GM18870 (cell line): ENCODE results near the gene CC2D1A.

Experiments used
- ATAC-seq: cut with Tn5 transposase; IDR thresholded peaks from one replicate; pipeline ENCODE4 v1.9.1; 2021; ENCODE audit warnings: moderate library complexity; ENCODE audit not compliant: unreplicated experiment

Gene CC2D1A

DNA sequence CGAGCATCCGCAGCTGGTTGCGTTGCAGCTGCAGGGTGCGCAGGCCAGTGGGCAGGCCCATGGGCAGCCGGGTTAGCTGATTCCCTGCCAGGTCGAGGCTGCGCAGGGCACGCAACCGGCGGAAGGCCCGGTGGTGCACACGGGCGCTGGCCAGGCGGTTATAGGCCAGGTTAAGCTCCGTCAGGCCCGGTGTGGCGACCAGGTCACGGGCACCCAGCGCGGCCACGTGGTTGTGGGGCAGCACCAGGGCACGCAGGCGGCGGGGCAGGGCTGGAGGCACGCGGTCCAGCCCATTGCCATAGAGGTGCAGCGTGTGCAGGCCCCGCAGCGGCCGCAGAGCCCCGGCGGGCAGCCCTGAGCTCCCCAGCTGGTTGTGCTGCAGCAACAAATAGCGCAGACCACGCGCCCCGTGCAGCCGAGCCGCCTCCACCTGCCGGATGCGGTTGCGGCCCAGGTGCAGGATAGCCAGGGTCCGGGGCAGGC is 27.0 kb downstream of the CC2D1A start:
- ATAC-seq = no peak

DNA sequence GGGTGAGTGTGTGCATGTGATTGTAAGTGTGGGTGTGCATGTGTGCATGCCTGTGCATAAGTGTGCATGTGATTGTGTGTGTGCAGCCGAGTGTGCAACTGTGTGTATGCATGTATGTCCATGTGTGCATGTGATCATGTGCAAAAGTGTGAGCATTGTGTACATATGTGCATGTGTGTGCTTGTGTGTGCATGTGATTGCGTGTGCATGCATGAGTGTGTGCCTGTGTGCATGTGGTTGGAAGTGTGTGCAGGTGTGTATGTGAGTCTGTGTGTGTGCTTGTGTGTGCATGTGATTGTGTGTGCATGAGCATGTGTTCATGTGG is 28.7 kb downstream of the CC2D1A start:
- ATAC-seq = no peak

DNA sequence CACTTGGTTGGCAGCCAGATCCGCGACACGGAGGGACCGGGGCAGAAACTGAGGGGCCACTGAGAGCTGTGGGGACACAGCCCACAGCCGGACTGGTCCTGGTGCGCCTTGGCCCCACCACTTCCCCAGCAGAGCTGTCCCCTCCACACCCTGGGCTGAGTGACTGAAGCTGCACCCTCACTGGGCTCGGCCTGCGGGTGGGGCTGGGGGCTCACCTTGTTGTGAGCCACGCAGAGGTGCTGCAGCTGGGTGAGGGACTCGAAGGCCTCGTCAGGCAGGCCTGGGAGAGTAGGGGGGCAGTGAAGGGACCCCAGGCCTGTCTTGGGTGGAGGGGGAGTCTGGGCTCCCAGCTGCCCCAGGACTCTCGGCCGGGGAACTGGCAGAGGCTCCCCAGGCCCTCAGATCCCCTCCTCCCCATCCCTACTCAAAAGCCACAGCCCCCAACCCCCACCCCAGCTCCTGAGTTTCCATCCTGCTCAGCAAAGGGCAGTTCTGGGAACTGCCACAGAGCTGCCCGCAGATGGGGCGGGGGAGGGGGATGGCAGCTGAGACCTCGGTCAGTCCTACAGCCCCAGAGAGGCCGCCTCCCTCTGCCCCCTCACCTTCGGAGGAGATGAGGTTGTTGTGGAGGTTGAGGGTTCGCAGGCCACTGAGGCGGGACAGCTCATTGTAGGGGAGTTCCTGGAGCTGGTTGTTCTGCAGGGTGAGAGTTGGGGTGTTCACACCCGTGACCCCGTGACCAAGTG is 29.9 kb downstream of the CC2D1A start:
- no peak for ATAC-seq

DNA sequence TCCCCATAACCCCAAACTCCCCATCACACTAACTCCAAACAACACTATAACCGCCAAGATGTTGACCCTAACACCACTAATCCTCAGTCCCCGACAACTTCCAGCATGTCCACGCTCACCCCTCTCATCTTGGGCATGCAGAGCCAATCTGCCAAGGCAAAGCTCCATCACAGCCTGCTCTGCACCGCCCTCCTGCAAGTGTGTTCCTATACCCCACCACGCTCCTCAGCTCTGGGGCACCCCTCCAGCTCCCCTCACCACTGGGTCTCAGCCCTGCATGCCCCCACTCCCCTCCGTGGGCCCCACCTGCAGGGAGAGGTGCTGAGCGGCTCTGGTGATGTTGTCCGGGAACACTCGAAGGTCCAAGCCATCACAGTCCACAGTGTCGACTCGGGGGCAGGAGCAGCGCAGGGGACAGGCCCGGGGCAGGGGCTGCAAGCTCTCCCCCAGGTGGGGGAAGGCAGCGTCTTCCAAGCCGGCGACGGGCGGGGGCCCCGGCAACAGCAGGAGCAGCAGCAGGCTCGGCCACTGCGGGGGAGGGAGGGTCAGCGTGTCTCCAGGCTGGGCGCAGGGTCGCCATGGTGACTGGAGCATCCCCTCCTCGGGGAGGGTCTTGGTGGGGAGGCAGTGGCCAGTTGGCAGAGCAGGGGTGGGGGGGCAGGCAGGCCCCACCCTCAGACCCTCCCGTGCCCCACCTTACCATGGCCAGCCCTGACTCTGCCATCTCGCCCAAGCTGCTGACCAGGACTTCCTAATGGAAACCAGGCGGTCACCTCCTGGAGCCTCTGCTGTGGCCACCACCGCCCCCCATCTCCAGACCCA is 31.7 kb downstream of the CC2D1A start:
- no peak for ATAC-seq

DNA sequence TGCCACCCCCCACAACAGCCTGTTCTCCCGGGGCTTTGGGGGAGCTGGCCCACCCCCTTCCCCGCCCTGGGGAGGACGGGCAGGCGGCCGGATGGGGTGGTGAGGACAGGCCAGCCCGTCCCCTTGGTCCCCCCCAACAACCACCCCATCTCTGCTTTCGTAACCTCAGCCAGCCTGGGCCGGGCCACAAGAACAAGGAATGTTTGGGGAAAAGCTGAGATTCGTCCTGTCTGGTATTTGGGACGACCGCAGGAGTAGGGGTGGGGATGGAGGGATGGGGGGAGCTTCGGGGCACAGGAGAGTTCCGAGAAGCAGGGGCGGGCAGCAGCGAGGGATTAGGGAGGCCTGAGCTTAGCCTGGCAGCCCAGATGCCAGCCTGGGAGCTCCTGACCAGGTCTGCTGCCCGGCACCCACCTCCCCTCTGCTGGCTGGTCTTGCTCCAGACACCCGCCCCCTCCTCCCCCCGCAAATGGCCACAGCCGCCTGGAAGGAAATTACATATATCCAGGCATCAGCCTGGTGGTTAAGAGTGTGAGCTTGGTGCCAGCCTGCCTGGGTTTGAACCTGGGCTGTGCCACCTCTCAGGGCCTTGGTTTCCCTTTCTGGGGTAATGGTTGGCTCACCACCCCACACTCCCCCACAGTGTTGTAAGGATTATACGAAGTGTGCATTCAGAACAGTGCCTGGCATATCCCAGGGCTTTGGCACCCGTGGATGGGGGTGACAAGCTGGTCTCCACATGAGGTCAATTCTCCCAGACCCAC is 32.5 kb downstream of the CC2D1A start, which contains the start of gene PODNL1:
PODNL1 (minus strand) TSS at position 117 of the 764 bp plus-strand sequence. CDS start 236 bp downstream, outside the sequence.
- no peak for ATAC-seq

DNA sequence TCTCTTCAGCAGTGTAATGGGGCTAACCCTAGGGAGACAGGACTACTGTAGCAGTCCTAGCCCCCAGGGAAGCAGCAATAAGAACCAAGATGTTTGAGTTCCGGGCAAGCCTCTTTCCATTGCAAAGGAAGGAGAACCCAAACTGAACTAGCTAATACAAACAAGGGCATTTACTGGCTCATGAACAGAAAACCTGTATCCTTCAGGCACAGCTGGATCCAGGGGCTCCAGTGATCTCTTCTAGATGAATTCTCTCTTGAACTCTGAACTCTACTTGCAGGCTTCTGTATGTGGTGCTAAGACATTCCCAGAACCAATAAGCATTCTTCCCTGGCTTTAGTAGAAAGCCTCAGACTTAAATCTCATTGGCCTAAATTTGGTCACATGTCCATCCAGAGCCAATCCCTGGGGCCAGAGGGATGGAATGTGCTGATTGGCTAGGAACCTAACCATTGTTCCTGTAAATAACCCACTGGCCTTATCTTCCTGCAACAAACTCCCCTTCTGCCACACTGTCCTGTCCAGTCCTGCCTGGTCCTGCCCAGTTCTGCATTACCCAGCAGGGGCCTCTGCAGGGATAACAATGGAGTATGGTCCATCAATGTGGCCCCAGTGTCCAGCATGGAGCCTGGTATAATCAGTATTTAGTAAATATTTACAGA is 36.2 kb downstream of the CC2D1A start:
- no peak for ATAC-seq

DNA sequence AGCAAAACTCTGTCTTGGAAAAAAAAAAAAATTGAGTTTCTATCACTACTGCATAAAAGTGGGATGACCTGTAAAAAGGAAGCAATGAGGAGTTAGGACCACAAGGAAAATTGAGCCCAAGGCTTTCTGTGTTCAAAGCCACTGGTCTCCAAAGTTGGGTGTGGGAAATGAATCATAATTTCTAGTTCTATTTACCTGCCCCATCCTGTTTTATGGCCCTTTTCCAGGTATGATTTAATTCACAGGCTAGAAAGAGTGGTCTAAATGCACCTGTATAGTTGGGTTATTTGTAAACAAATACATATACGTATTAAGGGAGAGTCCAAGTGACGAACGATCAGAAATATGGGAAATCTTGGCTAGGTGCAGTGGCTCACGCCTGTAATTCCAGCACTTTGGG is 40.4 kb downstream of the CC2D1A start:
- no peak for ATAC-seq

DNA sequence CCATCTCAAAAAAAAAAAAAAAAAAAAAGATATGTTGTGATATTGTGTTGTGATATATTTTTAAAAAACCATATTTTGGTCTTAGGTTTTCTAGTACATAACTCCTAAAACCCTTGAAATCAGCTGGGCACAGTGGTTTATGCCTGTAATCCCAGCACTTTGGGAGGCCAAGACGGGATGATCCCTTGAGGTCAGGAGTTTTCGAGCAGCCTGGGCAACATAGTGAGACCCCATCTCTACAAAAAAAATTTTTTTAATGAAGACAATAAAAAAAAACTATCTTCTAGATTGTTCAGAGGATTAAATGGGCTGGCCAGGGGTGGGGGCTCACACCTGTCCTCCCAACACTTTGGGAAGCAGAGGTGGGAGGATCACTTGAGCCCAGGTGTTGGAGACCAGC is 45.0 kb downstream of the CC2D1A start:
- ATAC-seq = no peak

DNA sequence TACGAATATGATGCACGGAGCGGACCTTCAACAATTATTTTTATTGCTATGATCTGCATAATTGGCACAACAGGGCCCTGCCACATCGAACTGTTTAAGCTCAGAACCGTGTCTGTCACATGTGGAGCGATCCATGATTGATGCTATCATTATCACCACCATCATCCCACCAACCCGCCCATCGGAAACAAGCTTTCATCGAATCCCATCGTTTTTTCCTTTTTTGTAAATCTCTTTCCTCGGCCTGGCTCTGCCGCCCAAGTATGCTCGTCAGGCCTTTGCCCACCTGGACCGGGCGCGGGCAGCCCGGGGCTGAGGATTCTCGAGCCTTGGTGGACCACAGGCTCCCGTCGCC is 45.8 kb downstream of the CC2D1A start:
- ATAC-seq = no peak

DNA sequence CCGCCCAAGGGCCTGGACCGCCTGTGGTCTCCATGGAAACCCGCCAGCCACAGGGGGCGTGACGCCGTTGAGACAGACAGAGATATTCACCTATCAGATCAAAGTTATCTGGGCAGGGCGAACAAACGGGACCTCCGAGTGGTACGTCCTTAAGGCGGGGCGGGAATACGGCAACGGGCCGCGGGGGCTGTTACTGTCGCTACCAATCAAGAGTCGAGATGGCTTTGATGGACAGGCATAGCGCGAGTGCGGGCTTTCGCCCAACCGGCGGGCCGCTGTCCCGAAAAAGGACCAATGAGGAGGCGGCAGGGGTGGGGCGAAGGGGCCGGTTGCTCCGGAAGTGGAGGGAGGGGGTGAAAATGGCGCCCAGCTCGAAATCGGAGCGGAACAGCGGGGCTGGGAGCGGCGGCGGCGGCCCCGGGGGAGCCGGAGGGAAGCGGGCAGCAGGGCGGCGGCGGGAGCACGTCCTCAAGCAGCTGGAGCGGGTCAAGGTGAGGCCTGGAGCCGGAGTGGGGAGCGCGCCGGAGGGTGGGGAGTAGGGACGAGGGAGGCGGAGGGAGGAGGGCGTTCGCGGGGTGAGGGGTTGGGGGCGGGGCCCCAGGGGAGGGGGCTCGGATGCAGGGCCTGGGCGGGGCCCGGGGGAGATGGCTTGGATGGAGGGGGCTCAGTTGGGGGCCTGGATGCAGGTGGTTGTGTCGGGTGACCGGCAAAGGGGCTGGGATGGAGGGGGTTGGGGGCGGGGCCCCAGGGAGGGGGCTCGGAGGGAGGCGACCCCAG is 46.3 kb downstream of the CC2D1A start, which contains the start of gene DCAF15:
DCAF15 (plus strand) TSS at position 356 of the 777 bp plus-strand sequence; CDS start at position 360, 4 bp downstream.
- ATAC-seq = peak; percentile 97

DNA sequence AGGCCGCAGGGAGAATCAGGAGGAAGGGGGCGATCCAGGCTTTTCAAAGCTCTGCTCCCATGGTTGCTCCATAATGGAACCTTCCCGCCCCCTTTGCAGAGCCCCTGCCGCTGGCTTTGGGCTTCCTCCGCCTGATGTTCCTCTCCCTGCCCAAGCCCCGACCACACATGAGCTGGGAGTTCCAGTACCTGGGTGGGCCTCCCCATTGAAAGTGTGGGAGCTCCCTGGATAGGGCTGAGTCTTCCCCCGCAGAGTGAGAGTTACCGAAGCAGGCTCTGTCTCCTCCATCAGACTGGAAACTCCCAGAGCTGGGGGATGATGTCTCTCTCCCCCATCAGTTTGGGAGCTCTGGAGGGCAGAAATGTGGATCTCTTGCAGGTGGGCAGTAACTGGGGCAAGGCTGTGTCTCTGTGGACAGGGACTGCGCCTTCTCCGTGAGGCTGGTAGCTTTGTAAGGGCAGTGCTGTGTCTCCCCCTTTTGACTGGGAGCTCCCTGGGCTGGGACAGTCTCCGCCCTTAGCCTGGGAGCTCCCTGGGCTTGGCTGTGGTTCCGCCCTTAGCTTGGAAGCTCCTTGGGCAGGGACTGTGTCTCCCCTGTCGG is 47.0 kb downstream of the CC2D1A start:
- ATAC-seq = no peak

DNA sequence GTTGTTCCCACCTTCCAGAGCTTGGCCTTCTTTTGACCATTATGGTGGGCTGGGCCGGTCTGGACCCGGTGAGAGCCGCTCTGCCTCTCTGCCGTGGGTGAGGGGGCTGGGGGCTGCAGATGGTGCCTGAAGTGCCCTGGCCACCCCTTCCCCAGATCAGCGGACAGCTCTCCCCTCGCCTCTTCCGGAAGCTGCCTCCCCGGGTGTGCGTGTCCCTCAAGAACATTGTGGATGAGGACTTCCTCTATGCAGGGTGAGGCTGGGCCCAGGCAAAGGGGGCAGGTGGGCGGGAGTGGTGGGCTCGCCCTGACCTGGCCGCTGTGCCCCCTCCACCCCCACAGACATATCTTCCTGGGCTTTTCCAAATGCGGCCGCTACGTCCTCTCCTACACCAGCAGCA is 48.2 kb downstream of the CC2D1A start:
- ATAC-seq = no peak

DNA sequence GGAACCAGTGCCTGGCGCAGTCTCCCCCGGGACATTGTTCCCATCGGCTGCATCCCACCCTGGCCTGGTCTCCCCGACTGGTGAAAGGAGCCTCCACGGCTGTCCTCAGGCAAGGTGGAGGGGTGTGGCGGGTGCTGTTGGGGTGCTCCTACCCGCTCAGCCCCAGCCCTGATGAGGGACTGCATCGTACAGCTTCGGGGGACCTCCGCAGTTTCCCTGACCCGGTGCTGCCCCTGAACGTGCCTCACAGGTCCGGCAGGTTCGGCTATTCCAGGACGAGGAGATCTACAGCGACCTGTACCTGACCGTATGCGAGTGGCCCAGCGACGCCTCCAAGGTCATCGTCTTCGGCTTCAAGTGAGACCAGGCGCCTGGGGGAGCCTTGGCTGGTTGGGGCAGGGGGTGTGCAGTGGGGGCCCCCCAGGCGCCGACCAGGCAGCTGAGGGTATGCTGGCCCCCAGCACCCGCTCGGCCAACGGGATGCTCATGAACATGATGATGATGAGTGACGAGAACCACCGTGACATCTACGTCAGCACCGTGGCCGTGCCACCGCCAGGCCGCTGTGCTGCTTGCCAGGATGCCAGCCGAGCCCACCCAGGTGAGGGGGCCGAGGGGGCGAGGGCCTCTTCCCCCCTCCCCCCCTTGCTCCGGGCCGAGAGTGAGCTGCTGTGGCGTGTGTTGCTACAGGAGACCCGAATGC is 49.8 kb downstream of the CC2D1A start:
- no peak for ATAC-seq

DNA sequence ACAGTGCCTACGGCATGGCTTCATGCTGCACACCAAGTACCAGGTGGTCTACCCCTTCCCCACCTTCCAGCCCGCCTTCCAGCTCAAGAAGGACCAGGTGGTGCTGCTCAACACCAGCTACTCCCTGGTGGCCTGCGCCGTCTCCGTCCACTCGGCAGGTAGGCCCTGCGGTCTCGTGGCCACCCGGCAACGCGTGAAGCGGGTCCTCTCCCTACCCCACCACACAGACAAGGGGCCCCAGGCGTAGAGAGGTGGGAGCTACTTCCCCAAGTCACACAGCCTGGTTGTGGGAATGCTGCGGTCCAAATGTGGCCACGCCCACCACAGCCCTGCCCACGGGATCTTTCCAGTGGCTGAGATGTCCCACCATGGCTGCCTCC is 50.4 kb downstream of the CC2D1A start:
- ATAC-seq = no peak

DNA sequence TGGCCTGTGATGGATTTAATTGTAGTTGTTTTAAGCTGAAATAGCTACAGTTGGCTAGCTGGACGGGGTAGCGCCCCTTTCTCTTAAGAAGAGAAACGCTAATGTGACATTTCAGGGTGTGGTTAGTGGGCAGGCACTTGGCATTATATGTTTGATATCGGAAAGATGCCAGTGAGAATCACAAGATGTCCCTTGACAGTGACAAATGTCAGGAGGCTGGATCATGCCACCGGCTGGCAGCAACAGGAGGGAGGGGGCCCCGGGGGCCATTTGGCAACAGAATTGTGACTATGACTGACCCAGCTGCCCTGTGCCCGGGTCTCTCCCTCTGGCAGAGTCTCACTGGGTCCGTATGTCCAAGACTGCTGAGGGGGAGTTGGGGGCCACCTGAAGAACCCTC is 51.0 kb downstream of the CC2D1A start:
- ATAC-seq = no peak

DNA sequence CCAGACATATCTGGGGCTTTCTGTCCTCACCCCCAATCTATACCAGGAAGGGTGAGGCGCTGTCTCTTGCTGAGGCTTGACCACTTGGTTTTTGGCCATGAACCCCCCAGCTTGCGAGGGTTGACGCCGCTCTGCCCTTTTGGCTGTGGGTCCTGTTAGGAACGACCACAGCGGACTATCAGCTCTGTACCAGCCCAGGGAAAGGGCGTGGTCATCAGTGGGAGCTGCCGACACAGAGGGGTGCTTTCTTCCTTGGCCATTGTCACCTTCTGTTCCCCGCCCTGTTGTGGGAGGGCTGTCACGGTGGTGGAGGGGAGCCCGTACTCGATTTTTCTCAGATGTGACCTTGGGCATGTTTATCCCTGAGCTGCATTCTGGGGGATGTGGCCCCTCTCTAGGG is 52.0 kb downstream of the CC2D1A start:
- ATAC-seq = no peak

DNA sequence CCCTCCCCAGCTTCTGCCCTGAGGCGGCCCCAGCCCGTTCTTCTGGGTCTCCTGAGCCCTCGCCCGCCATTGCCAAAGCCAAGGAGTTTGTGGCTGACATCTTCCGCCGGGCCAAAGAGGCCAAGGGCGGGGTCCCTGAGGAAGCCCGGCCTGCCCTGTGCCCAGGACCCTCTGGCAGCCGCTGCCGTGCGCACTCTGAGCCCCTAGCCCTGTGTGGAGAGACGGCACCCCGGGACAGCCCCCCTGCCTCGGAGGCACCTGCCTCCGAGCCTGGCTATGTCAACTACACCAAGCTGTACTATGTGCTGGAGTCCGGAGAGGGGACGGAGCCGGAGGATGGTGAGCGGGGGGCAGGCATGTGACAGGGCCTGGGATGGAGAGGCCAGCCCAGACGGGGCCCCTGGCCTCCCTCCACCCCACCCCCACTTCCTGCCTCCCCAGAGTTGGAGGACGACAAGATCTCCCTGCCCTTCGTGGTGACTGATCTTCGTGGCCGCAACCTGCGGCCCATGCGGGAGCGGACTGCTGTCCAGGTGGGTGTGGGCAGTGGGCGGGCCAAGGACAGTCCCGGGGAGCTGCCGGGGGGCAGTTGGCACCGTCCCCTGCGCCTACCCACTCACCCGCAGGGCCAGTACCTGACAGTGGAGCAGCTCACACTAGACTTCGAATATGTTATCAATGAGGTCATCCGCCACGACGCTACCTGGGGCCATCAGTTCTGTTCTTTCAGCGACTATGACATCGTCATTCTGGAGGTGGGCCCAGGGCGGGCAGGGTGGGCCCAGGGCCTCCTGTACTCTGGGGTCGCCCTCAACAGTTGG is 53.4 kb downstream of the CC2D1A start:
- ATAC-seq = no peak
